Right lobe of liver (tissue), 6 donors: ENCODE measurements around the gene C10orf67. TPM values are rescaled to one million over a fixed set of nuclear protein-coding genes. Genes with fewer than 3 reads are reported as not detected.

Experiments
- ATAC-seq, 4 donors: fragments of 200-7000 bp; cut with Tn5 transposase; one replicate each; pipeline ENCODE4 v1.9.1; 2020; ENCODE audit warnings: mild to moderate bottlenecking in 4 of 4, moderate library complexity in 4 of 4
- DNase-seq, 3 donors: peaks; one replicate each; pipeline ENCODE4 v3.0.0-alpha.2; 2020
- H3K27ac ChIP-seq, 3 donors: fragments of 200-600 bp; one replicate each; pipeline ENCODE4 v1.8.0; 2022
- H3K27me3 ChIP-seq, 2 donors: fragments of 200-600 bp; one replicate each; pipeline ENCODE4 v1.8.0; 2022
- H3K36me3 ChIP-seq, 4 donors: fragments of 200-600 bp; sonication (generic) in 1 of 4; one replicate each; pipeline versions ENCODE4 v1.5.1 to v1.8.0; 2017 to 2022; ENCODE audit warnings: control low read depth in 1 of 4
- H3K4me1 ChIP-seq, 4 donors: fragments of 200-600 bp; sonication (generic) in 1 of 4; one replicate each; pipeline versions ENCODE4 v1.5.1 to v1.8.0; 2017 to 2022; ENCODE audit warnings: control low read depth in 1 of 4
- H3K4me3 ChIP-seq, 3 donors: fragments of 200-600 bp; one replicate each; pipeline ENCODE4 v1.8.0; 2022
- H3K9me3 ChIP-seq, 4 donors: fragments of 200-600 bp; sonication (generic) in 1 of 4; one replicate each; pipeline versions ENCODE4 v1.5.1 to v1.8.0; 2017 to 2022; ENCODE audit warnings: control low read depth in 1 of 4
- CTCF ChIP-seq, 4 donors: fragments of 200-600 bp in 3 of 4; fragments of 450-650 bp in 1 of 4; IDR thresholded peaks; one replicate each; pipeline versions ENCODE4 v1.5.1 to v1.8.0; 2016 to 2022; ENCODE audit warnings: antibody characterized with exemption in 4 of 4, mild to moderate bottlenecking in 2 of 4
- POLR2A ChIP-seq: fragments of 450-650 bp; IDR thresholded peaks from one replicate; pipeline ENCODE4 v1.6.1; 2017; ENCODE audit warnings: antibody characterized with exemption, mild to moderate bottlenecking
- WGBS: methylation state at CpG from one replicate; pipeline ENCODE4 v1.1.6; 2018; ENCODE audit warnings: low coverage, low lambda C conversion rate; ENCODE audit not compliant: insufficient coverage; ENCODE audit errors: missing lambda C conversion rate; 5-methylcytosine and 5-hydroxymethylcytosine counted together
- intact Hi-C, 2 donors: fragments of 100-400 bp; cut with DNase I; formaldehyde crosslinking; loops; one replicate each; pipeline versions ENCODE4 v1.11.2 to v1.14.1; 2022
- total RNA-seq, 6 experiments: library from RNA; depleted of rRNA in 2 of 6; stranded (reverse); fragments of >200 nt in 2 of 6; fragmentation: NEBNext Ultra II Directional in 3 of 6; extraction: Animal tissue kit (Norgen Biotek cat#: 25700) in 3 of 6; gene quantifications; one replicate each; pipeline versions ENCODE4 v1.1.0 to v1.2.4, GENCODE V29; 2016 to 2023
- donor health status: DM: no; HTN: yes; CAD: no.
- donor health status: DM: no; HTN: no; CAD: no.
- donor health status: DM: no; HTN: no; CAD: no.
- donor health status: DM: no; HTN: yes; CAD: no.
- donor health status: DM: no; HTN: yes; CAD: no.

Gene C10orf67
- total RNA-seq, 6 experiments from 2014 or later, result not detected

- no peak overlapping the region for H3K4me3 ChIP-seq
- no peaks in the 10 kb centered on the region for H3K36me3 ChIP-seq
- WGBS, result 65% methylated on average over 9 of the region's 9 CpGs
- ATAC-seq, result no peak
- H3K27me3 ChIP-seq, result no peaks in the 10 kb centered on the region
- no peak for TF ChIP-seq POLR2A
- H3K27ac ChIP-seq, result no peak overlapping the region
- H3K9me3 ChIP-seq, result no peaks in the 10 kb centered on the region
- no peak for DNase-seq
- H3K4me1 ChIP-seq, result no peaks in the 10 kb centered on the region
- intact Hi-C loops, result no loop called here
These were observed 18.5 kb upstream of the C10orf67 start for GRCh38 chr10:23362879-23363792.

GRCh38 chr10:23362069-23362830, 17.7 kb upstream of the C10orf67 start:
- ATAC-seq, result no peak

GRCh38 chr10:23361665-23362064, 17.1 kb upstream of the C10orf67 start:
- Histone ChIP-seq H3K36me3 (no peaks in the 10 kb centered on the region), H3K27ac (no peak overlapping the region), H3K4me3 (no peak overlapping the region), H3K27me3 (no peaks in the 10 kb centered on the region), H3K4me1 (no peaks in the 10 kb centered on the region), H3K9me3 (no peaks in the 10 kb centered on the region)
- ATAC-seq, result no peak
- TF ChIP-seq POLR2A (no peak), CTCF (IDR thresholded peaks at IDR 0.05) (no peak)
- no peak for DNase-seq
- 92% methylated on average over 2 of the region's 2 CpGs for WGBS
- intact Hi-C loops, result no loop called here

More at GRCh38 chr10:23362069-23362830, 17.7 kb upstream of the C10orf67 start:
- no peaks in the 10 kb centered on the region for H3K36me3 ChIP-seq
- no peaks in the 10 kb centered on the region for H3K4me1 ChIP-seq
- no peak for DNase-seq
- no peak overlapping the region for H3K4me3 ChIP-seq
- no peaks in the 10 kb centered on the region for H3K27me3 ChIP-seq
- no peaks in the 10 kb centered on the region for H3K9me3 ChIP-seq
- intact Hi-C loops, result no loop called here
- no peak overlapping the region for H3K27ac ChIP-seq
- no peak for TF ChIP-seq CTCF (IDR thresholded peaks at IDR 0.05)
- no peak for TF ChIP-seq POLR2A
- WGBS, result 100% methylated on average over 1 of the region's 1 CpG

GRCh38 chr10:23359692-23360380, 15.2 kb upstream of the C10orf67 start:
- intact Hi-C loops, result no loop called here
- H3K27me3 ChIP-seq, result no peaks in the 10 kb centered on the region
- no peak overlapping the region for H3K4me3 ChIP-seq
- peaks cover 0 to 8% (median 2%) of the 10 kb centered on the region in 4 donors for H3K4me1 ChIP-seq
- H3K9me3 ChIP-seq, result no peaks in the 10 kb centered on the region
- WGBS, result 70% methylated on average over 7 of the region's 8 CpGs
- no peaks in the 10 kb centered on the region for H3K36me3 ChIP-seq
- ATAC-seq, result no peak
- H3K27ac ChIP-seq, result no peak overlapping the region
- TF ChIP-seq POLR2A, result no peak
- TF ChIP-seq CTCF (IDR thresholded peaks at IDR 0.05), result no peak
- no peak for DNase-seq
